Hindlimb muscle (tissue), 1 donor: ENCODE measurements around the gene ARHGAP45. TPM values are rescaled to one million over a fixed set of nuclear protein-coding genes. Genes with fewer than 3 reads are reported as not detected.
"Not testable (repeated sequence)": the region's sequence is repeated elsewhere in the genome, so short reads cannot be mapped to it uniquely, and the experiment has no call there.

ENCODE experiments used
- DNase-seq: peaks from one replicate; pipeline ENCODE4 v3.0.0-alpha.2; 2013
- polyA plus RNA-seq: library from polyadenylated mRNA; unstranded; fragments of 120-200 nt; gene quantifications from one replicate; pipeline ENCODE4 v1.2.1, GENCODE V29; 2013; ENCODE audit not compliant: insufficient read length

ARHGAP45 gene
- polyA plus RNA-seq, 1 donor, result 9.8 TPM

GRCh38 chr19:1105873-1106840, 39.2 kb downstream of the ARHGAP45 start:
- DNase-seq, result no peak

- DNase-seq, result no peak
Measured at GRCh38 chr19:1106841-1107660, 40.1 kb downstream of the ARHGAP45 start.

DNA sequence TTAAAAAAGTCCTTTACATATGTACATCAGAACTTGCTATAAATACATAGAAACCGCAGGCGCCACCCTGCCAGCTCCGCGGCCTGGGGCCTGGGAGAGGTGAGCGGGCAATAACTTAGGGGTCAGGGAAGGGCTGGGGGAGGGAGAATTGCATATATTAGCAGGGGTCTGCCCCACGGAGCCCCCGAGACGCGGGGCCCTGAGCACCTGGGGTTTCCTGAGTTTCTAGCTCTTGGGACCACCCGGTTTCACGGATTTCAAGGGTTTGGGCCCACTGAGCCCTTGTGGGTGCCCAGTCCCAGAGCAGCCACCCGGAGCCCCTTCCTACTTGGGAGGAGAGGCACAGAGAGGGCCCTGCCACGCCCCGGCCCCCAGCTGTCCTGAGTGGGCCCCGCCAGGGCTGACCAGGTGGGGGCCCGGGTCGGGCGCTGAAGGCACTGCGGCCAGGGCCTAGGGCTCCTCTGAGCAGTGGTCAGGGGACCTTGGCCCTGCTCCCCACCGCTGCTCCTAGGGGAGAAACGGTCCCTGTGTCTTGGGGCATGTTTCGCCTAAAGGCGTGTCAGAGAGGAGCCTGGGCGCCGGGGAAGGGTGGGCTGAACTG, 40.8 kb downstream of the ARHGAP45 start:
- DNase-seq, result no peak

- DNase-seq, result no peak
Measured at GRCh38 chr19:1108291-1109031, 41.5 kb downstream of the ARHGAP45 start.

GRCh38 chr19:1109032-1109551, 42.1 kb downstream of the ARHGAP45 start:
- DNase-seq, result no peak

GRCh38 chr19:1109697-1110671, 43.0 kb downstream of the ARHGAP45 start:
- no peak for DNase-seq

GRCh38 chr19:1110809-1111640, 44.1 kb downstream of the ARHGAP45 start:
- DNase-seq, result no peak

DNA sequence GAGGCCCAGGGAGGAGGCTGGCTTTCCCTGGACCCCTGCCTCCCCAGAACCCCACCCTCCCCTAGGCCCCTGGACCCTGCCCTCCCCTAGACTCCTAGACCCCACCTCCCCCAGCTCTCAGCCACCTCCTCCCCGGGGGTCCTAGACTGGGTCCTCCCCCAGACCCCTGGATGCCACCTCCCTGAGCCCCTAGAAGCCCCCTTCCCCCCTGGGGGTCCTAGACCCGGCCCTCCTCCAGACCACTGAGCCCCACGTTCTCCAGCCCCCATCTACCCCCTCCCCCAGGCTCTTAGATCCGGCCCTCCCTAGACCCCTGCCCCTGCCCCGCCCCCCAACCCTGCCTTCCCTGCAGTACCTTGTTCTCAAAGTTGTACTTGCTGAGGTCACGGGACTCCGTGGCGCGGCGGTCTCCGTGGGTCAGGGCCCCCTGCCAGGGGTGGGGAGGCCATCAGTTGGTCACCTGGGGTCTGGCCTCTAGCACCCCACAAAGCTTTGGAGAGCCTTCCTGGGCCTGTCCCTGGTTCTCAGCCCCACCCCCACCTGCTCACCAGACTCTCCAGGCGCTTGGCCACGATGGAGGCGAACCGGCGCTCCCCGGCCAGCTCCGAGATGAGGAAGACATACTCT, 44.8 kb downstream of the ARHGAP45 start:
- peak; percentile 50 for DNase-seq

DNA sequence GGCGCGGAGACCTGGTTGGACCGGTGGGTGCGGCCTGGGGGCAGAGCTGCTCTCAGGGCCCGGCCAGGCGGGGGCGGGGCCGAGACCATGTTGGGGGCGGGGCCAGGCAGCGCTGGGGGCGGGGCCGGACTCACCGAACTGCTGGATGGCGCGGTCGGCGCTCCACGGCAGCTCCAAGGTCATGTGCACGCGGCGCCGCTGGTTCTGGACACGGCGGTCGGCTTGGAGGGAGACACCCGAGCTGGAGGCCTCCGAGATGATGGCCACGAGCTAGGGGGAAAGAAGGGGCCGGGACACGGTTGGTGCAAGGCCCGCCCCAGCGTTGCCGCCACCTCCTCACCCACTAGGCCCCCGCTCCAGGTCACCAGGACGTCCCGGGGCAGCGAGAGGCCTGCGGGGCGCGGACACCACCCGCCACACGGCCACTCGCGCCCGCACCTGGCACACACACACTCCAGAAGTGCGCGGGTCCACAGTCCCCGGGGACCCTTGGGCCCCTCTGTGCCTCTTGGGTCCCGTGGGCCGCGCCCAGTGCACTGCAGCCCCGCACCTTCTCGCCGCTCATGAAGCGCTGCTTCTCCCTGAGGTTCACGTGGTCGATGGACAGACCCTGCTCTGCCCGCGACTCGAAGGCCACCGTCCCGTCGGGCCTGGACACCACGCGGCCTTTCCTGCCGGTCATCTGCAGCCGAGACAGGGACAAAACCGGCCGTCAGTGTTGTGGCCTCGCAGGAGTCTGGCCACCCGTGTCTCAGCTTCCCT, 45.5 kb downstream of the ARHGAP45 start:
- DNase-seq, result no peak

DNA sequence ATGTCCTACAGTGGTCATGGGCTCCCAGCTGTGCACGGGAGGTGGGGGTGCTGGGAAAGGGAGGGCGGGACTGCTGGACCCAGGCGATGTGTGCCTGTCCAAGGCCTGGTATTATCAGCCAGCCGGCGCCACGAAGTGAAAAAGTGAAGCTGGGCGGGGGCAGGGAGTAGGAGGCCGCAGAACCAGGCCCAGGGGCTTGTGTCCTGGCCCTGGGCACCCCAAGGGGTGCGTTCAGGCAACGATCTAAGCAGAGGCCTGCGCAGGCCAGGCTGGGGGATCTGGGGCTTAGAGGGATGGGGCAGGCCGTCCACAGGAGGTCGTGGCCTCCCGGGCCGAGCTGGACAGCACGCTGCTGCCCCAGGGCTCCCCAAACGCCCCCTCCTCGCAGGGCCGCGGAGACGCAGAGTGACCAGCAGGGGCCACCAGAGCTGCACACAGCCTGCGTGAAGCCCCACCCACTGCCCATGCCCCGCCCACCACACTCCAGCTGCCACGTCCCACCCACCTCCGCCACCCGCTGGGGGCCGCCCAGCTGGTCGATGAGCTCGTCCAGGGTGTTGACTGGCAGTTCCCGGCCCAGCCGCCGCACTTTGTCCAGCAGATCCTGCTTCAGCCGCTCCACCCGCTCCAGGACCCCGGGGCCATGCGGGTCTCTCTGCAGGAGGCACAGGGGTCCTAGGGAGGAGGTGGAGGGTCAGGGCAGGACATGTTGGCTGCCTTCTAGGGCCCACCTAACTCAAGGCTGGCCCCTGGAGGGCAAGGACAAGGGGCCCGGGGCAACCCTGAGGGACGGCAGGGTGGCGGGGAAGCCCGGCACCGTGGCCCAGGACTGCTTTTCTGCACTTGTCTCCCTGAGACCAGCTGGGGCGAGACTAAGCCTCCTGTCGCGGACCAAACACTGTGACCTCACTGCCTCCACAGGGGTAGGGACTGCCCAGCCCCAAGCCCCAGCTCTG, 46.3 kb downstream of the ARHGAP45 start:
- DNase-seq, result peak; percentile 91

GRCh38 chr19:1113986-1114483, 47.1 kb downstream of the ARHGAP45 start:
- no peak for DNase-seq

DNA sequence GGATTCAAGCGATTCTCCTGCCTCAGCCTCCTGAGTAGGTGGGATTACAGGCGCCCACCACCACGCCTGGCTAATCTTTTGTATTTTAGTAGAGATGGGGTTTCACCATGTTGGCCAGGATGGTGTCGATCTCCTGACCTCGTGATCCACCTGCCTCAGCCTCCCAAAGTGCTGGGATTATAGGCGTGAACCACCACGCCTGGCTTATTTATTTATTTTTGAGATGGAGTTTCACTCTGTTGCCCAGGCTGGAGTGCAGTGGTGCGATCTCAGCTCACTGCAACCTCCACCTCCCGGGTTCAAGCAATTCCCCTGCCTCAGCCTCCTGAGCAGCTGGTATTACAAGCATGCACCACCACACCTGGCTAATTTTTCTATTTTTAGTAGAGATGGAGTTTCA, 47.8 kb downstream of the ARHGAP45 start:
- not testable (repeated sequence) for DNase-seq

DNA sequence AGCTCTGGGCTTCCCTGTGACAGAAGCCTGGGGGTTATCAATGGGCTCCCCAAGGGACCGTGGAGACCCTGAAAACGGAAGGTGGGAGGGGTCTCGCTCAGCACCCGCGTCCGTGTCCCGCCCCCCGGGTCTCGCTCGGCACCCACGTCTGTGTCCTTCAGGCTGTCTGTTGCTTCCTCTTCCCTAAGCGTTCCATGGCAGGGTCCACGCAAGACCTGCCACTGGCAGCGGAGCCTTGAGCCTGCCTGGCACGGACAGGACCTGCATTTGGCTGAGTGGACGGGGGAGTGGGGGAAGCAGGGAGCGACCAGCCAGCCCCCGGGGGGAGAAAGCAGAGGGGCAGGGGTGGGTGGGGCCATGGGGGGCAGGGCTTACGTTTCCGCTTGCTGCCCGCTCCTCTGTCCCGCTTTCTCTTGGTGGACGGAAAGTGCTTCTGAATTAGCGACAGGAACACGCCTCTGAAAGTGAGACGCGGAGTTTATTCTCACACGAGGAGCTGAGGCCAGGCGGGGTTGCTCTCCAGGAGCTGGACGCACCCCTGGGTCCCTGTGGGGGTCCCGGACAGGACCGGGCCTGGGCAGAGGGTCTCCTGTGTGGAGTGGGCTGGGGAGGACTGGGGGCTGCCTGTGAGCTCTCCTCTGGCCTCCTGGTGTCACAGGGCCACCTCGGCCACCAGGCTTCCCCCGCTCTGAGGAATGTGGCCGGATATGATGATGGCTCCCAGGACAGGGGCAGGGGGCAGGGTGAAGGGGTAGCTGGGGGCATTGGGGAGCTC, 48.9 kb downstream of the ARHGAP45 start:
- DNase-seq, result no peak

- no peak for DNase-seq
Measured at GRCh38 chr19:1116726-1117581, 50.0 kb downstream of the ARHGAP45 start.

- DNase-seq, result no peak
Measured at GRCh38 chr19:1117654-1118053, 50.7 kb downstream of the ARHGAP45 start.
